A673 (cell line): ENCODE data around the gene APOBEC4. TPM values are rescaled to one million over a fixed set of nuclear protein-coding genes. Genes with fewer than 3 reads are reported as not detected.

Source experiments
- BruUV-seq: library from RNA; stranded (reverse); fragments of 400-500 nt; replicated peaks from 2 replicates; lab custom pipeline; 2021; lab: Mats Ljungman, UMichigan
- CTCF ChIA-PET: fragments of 300-600 bp; sonication (Branson Sonifier 250); formaldehyde crosslinking; loops from one replicate; lab custom pipeline; 2022; ENCODE audit warnings: antibody characterized with exemption; lab: Charles Lee
- POLR2A ChIA-PET: fragments of 300-600 bp; sonication (Branson Sonifier 250); formaldehyde crosslinking; loops from one replicate; lab custom pipeline; 2022; ENCODE audit warnings: antibody characterized with exemption; ENCODE audit not compliant: low non-redundant PET; lab: Charles Lee
- DNase-seq: peaks from one replicate; pipeline ENCODE4 v3.0.0-alpha.2; 2015; ENCODE audit warnings: low spot score
- H3K27ac ChIP-seq: fragments of 200-600 bp; sonication (generic); 2 replicates; pipeline ENCODE4 v1.5.1; 2016; ENCODE audit warnings: mixed run types, low read depth, mild to moderate bottlenecking, mixed read lengths, antibody characterized with exemption, low read length; ENCODE audit not compliant: poor library complexity, severe bottlenecking
- H3K27me3 ChIP-seq: fragments of 200-600 bp; sonication (generic); replicated peaks from 2 replicates; pipeline ENCODE4 v1.6.1; 2017; ENCODE audit warnings: mixed run types, low read depth, mild to moderate bottlenecking, mixed read lengths, antibody characterized with exemption, low read length; ENCODE audit not compliant: insufficient read depth, poor library complexity
- H3K36me3 ChIP-seq: fragments of 200-600 bp; sonication (generic); 2 replicates; pipeline ENCODE4 v1.6.1; 2016; ENCODE audit warnings: mixed run types, mild to moderate bottlenecking, mixed read lengths, antibody characterized with exemption, low read length; ENCODE audit not compliant: insufficient read depth, poor library complexity, severe bottlenecking
- H3K4me1 ChIP-seq: fragments of 200-600 bp; sonication (generic); 2 replicates; pipeline ENCODE4 v1.6.1; 2017; ENCODE audit warnings: mixed run types, mild to moderate bottlenecking, mixed read lengths, antibody characterized with exemption, low read length; ENCODE audit not compliant: insufficient read depth, poor library complexity, severe bottlenecking
- H3K4me3 ChIP-seq: fragments of 200-600 bp; sonication (generic); 2 replicates; pipeline ENCODE4 v1.5.1; 2016; ENCODE audit warnings: low read depth, mixed run types, mild to moderate bottlenecking, mixed read lengths, low read length; ENCODE audit not compliant: poor library complexity, severe bottlenecking
- H3K9me3 ChIP-seq: fragments of 200-600 bp; sonication (generic); 2 replicates; pipeline ENCODE4 v1.6.1; 2016; ENCODE audit warnings: mixed run types, low read depth, mild to moderate bottlenecking, mixed read lengths, antibody characterized with exemption, low read length; ENCODE audit not compliant: poor library complexity, severe bottlenecking
- CTCF ChIP-seq: fragments of 300-800, 200-600 bp; sonication (generic); conservative IDR thresholded peaks from 2 replicates; pipeline ENCODE4 v1.5.1; 2017; ENCODE audit warnings: low read depth, mild to moderate bottlenecking, antibody characterized with exemption, low read length, moderate library complexity, mixed read lengths
- EZH2 ChIP-seq: fragments of 200-600 bp; sonication (generic); IDR thresholded peaks from 2 replicates; pipeline ENCODE4 v1.6.1; 2017; ENCODE audit warnings: borderline replicate concordance, low read depth, mild to moderate bottlenecking, mixed read lengths, antibody characterized with exemption, low read length; ENCODE audit not compliant: poor library complexity, severe bottlenecking
- intact Hi-C: fragments of 100-400 bp; cut with micrococcal nuclease; formaldehyde crosslinking; loops from one replicate; pipeline ENCODE4 v1.10.0; 2022; ENCODE audit not compliant: unreplicated experiment
- total RNA-seq: library from RNA; stranded (reverse); gene quantifications from 2 replicates; pipeline ENCODE4 v1.2.3, GENCODE V29; 2021

APOBEC4 gene
- total RNA-seq, 1 experiment from 2014 or later = not detected

GRCh38 chr1:183604815-183605214 is 48.3 kb downstream of the APOBEC4 start:
- Histone ChIP-seq H3K36me3 (no peaks in the 10 kb centered on the region), H3K27me3 (no peaks in the 10 kb centered on the region), H3K4me1 (peaks cover 6% of the 10 kb centered on the region), H3K27ac (no peak overlapping the region), H3K9me3 (no peaks in the 10 kb centered on the region), H3K4me3 (no peak overlapping the region)
- no peak for TF ChIP-seq EZH2
- no peak for TF ChIP-seq CTCF
- ChIA-PET POLR2A (no interaction called here), CTCF (no interaction called here)
- intact Hi-C loops = no loop called here
- no TSS peak for BruUV-seq
- no peak for DNase-seq

GRCh38 chr1:183604038-183604808 is 48.9 kb downstream of the APOBEC4 start:
- Histone ChIP-seq H3K4me1 (peaks cover under 1% of the 10 kb centered on the region), H3K9me3 (no peaks in the 10 kb centered on the region), H3K36me3 (no peaks in the 10 kb centered on the region), H3K27ac (no peak overlapping the region), H3K4me3 (no peak overlapping the region), H3K27me3 (no peaks in the 10 kb centered on the region)
- BruUV-seq = no TSS peak
- peak; percentile 21 for DNase-seq
- ChIA-PET CTCF (no interaction called here), POLR2A (no interaction called here)
- intact Hi-C loops = no loop called here
- TF ChIP-seq CTCF (no peak), EZH2 (no peak)

GRCh38 chr1:183602510-183602909 is 50.6 kb downstream of the APOBEC4 start:
- no peak for TF ChIP-seq CTCF
- ChIA-PET POLR2A (no interaction called here), CTCF (no interaction called here)
- intact Hi-C loops = no loop called here
- no peak for DNase-seq
- H3K9me3 ChIP-seq = no peaks in the 10 kb centered on the region
- no peaks in the 10 kb centered on the region for H3K27me3 ChIP-seq
- no peak overlapping the region for H3K27ac ChIP-seq
- BruUV-seq = no TSS peak
- no peaks in the 10 kb centered on the region for H3K36me3 ChIP-seq
- H3K4me1 ChIP-seq = no peaks in the 10 kb centered on the region
- no peak overlapping the region for H3K4me3 ChIP-seq
